Hair follicle dermal papilla cell (primary cell): ENCODE measurements around the gene BNC2. TPM values are rescaled to one million over a fixed set of nuclear protein-coding genes. Genes with fewer than 3 reads are reported as not detected.

ENCODE experiments used
- small RNA-seq: library from RNA; depleted of rRNA; stranded (forward); fragments of <200 nt; gene quantifications from one replicate; pipeline ENCODE3, GENCODE V24; 2012
- total RNA-seq: library from RNA; depleted of rRNA; stranded (reverse); fragments of >200 nt; gene quantifications from 2 replicates; pipeline ENCODE4 v1.2.3, GENCODE V29; 2012

BNC2 gene, protein sequence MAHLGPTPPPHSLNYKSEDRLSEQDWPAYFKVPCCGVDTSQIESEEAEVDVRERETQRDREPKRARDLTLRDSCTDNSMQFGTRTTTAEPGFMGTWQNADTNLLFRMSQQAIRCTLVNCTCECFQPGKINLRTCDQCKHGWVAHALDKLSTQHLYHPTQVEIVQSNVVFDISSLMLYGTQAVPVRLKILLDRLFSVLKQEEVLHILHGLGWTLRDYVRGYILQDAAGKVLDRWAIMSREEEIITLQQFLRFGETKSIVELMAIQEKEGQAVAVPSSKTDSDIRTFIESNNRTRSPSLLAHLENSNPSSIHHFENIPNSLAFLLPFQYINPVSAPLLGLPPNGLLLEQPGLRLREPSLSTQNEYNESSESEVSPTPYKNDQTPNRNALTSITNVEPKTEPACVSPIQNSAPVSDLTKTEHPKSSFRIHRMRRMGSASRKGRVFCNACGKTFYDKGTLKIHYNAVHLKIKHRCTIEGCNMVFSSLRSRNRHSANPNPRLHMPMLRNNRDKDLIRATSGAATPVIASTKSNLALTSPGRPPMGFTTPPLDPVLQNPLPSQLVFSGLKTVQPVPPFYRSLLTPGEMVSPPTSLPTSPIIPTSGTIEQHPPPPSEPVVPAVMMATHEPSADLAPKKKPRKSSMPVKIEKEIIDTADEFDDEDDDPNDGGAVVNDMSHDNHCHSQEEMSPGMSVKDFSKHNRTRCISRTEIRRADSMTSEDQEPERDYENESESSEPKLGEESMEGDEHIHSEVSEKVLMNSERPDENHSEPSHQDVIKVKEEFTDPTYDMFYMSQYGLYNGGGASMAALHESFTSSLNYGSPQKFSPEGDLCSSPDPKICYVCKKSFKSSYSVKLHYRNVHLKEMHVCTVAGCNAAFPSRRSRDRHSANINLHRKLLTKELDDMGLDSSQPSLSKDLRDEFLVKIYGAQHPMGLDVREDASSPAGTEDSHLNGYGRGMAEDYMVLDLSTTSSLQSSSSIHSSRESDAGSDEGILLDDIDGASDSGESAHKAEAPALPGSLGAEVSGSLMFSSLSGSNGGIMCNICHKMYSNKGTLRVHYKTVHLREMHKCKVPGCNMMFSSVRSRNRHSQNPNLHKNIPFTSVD
- total RNA-seq: 42.2 and 43.1 TPM in 2 replicates

DNA sequence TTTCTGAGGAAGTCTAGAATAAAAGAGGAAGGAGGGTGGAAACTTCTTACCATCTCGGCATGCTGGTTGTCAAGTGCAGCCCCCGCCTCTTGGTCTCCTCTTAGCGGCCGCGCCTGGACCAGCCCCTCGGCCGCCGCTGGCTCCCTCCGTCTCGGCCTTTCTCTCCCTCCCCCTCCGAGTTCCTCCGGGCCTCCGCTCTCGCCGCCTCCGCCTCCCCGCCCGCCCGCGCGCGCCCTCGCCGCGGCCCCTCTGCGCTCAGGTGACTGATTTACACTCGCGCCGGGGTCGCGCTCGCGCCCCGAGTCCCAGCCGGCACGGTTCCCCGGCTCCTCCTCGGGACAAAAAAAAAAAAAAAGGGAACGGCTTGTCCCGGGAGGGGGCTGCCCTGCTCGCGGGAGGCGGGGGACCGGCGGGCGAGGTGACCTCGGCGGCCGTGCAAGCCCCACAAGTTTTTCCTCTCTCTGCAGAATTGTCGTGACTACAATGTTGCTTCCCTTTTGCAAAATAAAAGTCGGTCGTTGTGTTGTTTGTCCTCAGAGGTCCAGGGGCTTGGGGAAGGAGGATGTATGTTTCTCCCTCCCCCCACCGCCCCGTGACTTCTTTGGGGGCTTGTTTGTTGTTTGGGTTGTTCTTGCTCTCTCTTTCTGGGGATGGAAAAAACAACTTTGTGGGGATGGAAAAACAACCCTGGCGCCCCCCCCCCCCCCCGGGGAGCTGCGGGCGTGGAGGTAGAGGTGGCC lies at the start of gene BNC2:
Gene BNC2, minus strand, starts transcription at position 75 of the 740 bp plus-strand sequence. Its CDS starts 22 bp downstream, at position 53.

Small RNA genes within 50 kb of the gene (small RNA-seq; reads per million reads assigned to genes)
- not detected for gene LSM1P1
